Endothelial cell of umbilical vein (primary cell): ENCODE measurements around the gene TNFAIP8. TPM values are rescaled to one million over a fixed set of nuclear protein-coding genes. Genes with fewer than 3 reads are reported as not detected.
"Not testable (repeated sequence)": the region's sequence is repeated elsewhere in the genome, so short reads cannot be mapped to it uniquely, and the experiment has no call there.

ENCODE experiments used
- BruUV-seq: library from RNA; stranded (reverse); fragments of 400-500 nt; replicated peaks from 2 replicates; lab custom pipeline; 2021; lab: Mats Ljungman, UMichigan
- CTCF ChIA-PET: fragments of 300-600, 350-600 bp; sonication (Branson Sonifier 250); formaldehyde crosslinking; loops from one replicate; lab custom pipeline; 2021; ENCODE audit warnings: antibody characterized with exemption, inconsistent platforms; lab: Charles Lee
- POLR2A ChIA-PET: fragments of 300-600, 350-600 bp; sonication (Branson Sonifier 250); formaldehyde crosslinking; loops from one replicate; lab custom pipeline; 2021; ENCODE audit warnings: antibody characterized with exemption, inconsistent platforms; lab: Charles Lee
- DNase-seq: peaks from one replicate; pipeline ENCODE4 v3.0.0-alpha.2; 2011; ENCODE audit warnings: low read depth, low spot score
- FAIRE-seq: peaks from 2 replicates; lab custom pipeline; 2011; peaks lifted over from hg19 to GRCh38; lab: Jason Lieb, UNC
- H2AFZ ChIP-seq: 2 replicates; pipeline ENCODE4 v1.6.0; 2012; ENCODE audit warnings: low read depth, low read length, control low read depth, inconsistent platforms
- H3K27ac ChIP-seq: 2 replicates; pipeline ENCODE4 v1.5.1; 2011; ENCODE audit warnings: low read depth, mild to moderate bottlenecking, control low read depth, low read length, moderate library complexity; ENCODE audit not compliant: insufficient read depth
- H3K27me3 ChIP-seq, 2 experiments: 2 replicates each; pipeline versions ENCODE4 v1.6.0 to v1.6.1; 2011; ENCODE audit warnings: low read length in 2 of 2, mixed read lengths in 1 of 2; ENCODE audit not compliant: control insufficient read depth in 2 of 2, insufficient read depth in 2 of 2
- H3K36me3 ChIP-seq, 2 experiments: 2 replicates in 1 of 2; 3 replicates in 1 of 2; pipeline ENCODE4 v1.5.1; 2011; ENCODE audit warnings: low read length in 2 of 2, mild to moderate bottlenecking in 1 of 2, moderate library complexity in 1 of 2; ENCODE audit not compliant: control insufficient read depth in 2 of 2, insufficient read depth in 2 of 2; ENCODE audit errors: extremely low read depth in 1 of 2
- H3K4me1 ChIP-seq: 3 replicates; pipeline ENCODE4 v1.5.1; 2011; ENCODE audit warnings: mild to moderate bottlenecking, low read length; ENCODE audit not compliant: control insufficient read depth, insufficient read depth; ENCODE audit errors: extremely low read depth
- H3K4me2 ChIP-seq: 2 replicates; pipeline ENCODE4 v1.6.1; 2011; ENCODE audit warnings: low read length, control low read depth, mixed read lengths; ENCODE audit not compliant: insufficient read depth
- H3K4me3 ChIP-seq, 3 experiments: fragments of 200-600 bp in 1 of 3; sonication (generic), shearing (Covaris generic) in 1 of 3; replicated peaks in 1 of 3; 2 replicates each; pipeline ENCODE4 v1.5.1; 2011 to 2016; ENCODE audit warnings: control low read depth in 3 of 3, low read length in 3 of 3, mild to moderate bottlenecking in 2 of 3, inconsistent platforms in 1 of 3, low read depth in 1 of 3, moderate library complexity in 1 of 3; ENCODE audit not compliant: insufficient read depth in 1 of 3
- H3K79me2 ChIP-seq: 2 replicates; pipeline ENCODE4 v1.6.0; 2012; ENCODE audit warnings: low read length, inconsistent platforms; ENCODE audit not compliant: control insufficient read depth, insufficient read depth
- H3K9ac ChIP-seq: replicated peaks from 2 replicates; pipeline ENCODE3; 2011; ENCODE audit warnings: low read length, control low read depth; ENCODE audit not compliant: insufficient read depth; ENCODE audit errors: extremely low read depth
- H3K9me1 ChIP-seq: replicated peaks from 3 replicates; pipeline ENCODE4 v1.6.0; 2011; ENCODE audit warnings: mild to moderate bottlenecking, low read length; ENCODE audit not compliant: control insufficient read depth, insufficient read depth; ENCODE audit errors: extremely low read depth
- H3K9me3 ChIP-seq: replicated peaks from 2 replicates; pipeline ENCODE4 v1.5.1; 2012; ENCODE audit warnings: low read length, inconsistent platforms; ENCODE audit not compliant: control insufficient read depth, insufficient read depth
- H4K20me1 ChIP-seq: replicated peaks from 2 replicates; pipeline ENCODE3; 2011; ENCODE audit warnings: mild to moderate bottlenecking, low read length; ENCODE audit not compliant: control insufficient read depth, insufficient read depth; ENCODE audit errors: extremely low read depth
- dilution Hi-C: fragments of 300-500 bp; cut with MboI; formaldehyde crosslinking; loops from one replicate; pipeline ENCODE4 v1.15.0; 2019; ENCODE audit warnings: low sequenced_read_pairs; ENCODE audit not compliant: extremely low pct_ligation_motif_present
- intact Hi-C: fragments of 100-400 bp; cut with micrococcal nuclease; formaldehyde crosslinking; loops from one replicate; pipeline ENCODE4 v1.10.0; 2022
- polyA plus RNA-seq, 4 experiments: library from polyadenylated mRNA; depleted of rRNA in 3 of 4; stranded (reverse) in 3 of 4; unstranded in 1 of 4; fragments of >200 nt; gene quantifications; 2 replicates each; pipeline versions ENCODE4 v1.2.1 to v1.2.3, GENCODE V29; 2011 to 2012; ENCODE audit warnings: missing spikeins in 1 of 4
- total RNA-seq: library from RNA; stranded (reverse); gene quantifications from 2 replicates; pipeline ENCODE4 v1.2.3, GENCODE V29; 2021

The TNFAIP8 gene
- total and polyA plus RNA-seq, 2 donors (not counting 3 experiments of a cell fraction or from before 2014, with no cell fraction given), result 4.7 to 7.4 TPM

- H3K9me3 ChIP-seq, H3K27me3 ChIP-seq, H3K36me3 ChIP-seq, BruUV-seq, DNase-seq, H3K4me1 ChIP-seq, FAIRE-seq, H3K9ac ChIP-seq, H4K20me1 ChIP-seq, H3K4me3 ChIP-seq, H3K79me2 ChIP-seq, intact Hi-C loops, POLR2A ChIA-PET, H2AFZ ChIP-seq, dilution Hi-C loops, H3K9me1 ChIP-seq, H3K27ac ChIP-seq, H3K4me2 ChIP-seq: not testable (repeated sequence)
- CTCF ChIA-PET, result interaction anchor here (1.5 kb wide), 1 partner anchor 441 kb away, joined by 3 read pairs; the partner anchor contains the start of gene DTWD2
Observed at GRCh38 chr5:119428574-119428973, 72.8 kb downstream of the TNFAIP8 start.

DNA sequence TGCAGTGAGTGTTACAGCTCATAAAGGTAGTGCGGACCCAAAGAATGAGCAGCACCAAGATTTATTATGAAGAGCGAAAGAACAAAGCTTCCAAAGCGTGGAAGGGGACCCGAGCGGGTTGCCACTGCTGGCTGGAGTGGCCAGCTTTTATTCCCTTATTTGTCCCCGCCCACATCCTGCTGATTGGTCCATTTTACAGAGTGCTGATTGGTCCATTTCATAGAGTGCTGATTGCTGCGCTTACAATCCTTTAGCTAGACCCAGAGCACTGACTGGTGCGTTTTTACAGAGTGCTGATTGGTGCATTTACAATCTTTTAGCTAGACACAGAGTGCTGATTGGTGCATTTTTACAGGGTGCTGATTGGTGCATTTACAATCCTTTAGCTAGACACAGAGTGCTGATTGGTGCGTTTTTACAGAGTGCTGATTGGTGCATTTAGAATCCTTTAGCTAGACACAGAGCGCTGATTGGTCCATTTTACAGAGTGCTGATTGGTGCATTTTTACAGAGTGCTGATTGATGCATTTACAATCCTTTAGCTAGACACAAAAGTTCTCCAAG lies 76.9 kb downstream of the TNFAIP8 start:
- H3K79me2 ChIP-seq, H3K27ac ChIP-seq, intact Hi-C loops, H4K20me1 ChIP-seq, BruUV-seq, POLR2A ChIA-PET, H3K9ac ChIP-seq, H3K9me1 ChIP-seq, dilution Hi-C loops, H3K9me3 ChIP-seq, H3K36me3 ChIP-seq, DNase-seq, H2AFZ ChIP-seq, H3K4me2 ChIP-seq, H3K4me1 ChIP-seq, H3K27me3 ChIP-seq, H3K4me3 ChIP-seq, FAIRE-seq: not testable (repeated sequence)
- CTCF ChIA-PET, result interaction anchor here (1.1 to 4.0 kb wide), 2 partner anchors 411 to 445 kb away, joined by 3 to 57 read pairs; partner anchors contain the start of gene DTWD2
